Adrenal gland (tissue), 5 donors: ENCODE results near the gene ADGRE3.

Experiments
- POLR2A ChIP-seq, 2 donors: fragments of 450-650 bp; IDR thresholded peaks; one replicate each; pipeline ENCODE4 v1.6.1; 2017; ENCODE audit warnings: antibody characterized with exemption in 2 of 2, mild to moderate bottlenecking in 2 of 2, moderate library complexity in 1 of 2
- TF ChIP-seq, protein P1 (sequence below), 6 experiments: fragments of 450-650 bp in 4 of 6; fragments of 200-600 bp in 2 of 6; sonication (generic) in 1 of 6; IDR thresholded peaks; 1 replicate in 5 of 6; 2 replicates in 1 of 6; pipeline versions ENCODE4 v1.5.1 to v1.8.0; 2016 to 2021; ENCODE audit warnings: antibody characterized with exemption in 6 of 6, mild to moderate bottlenecking in 2 of 6, moderate library complexity in 1 of 6
- donor health status: DM: no; HTN: no; CAD: no.

DNA sequence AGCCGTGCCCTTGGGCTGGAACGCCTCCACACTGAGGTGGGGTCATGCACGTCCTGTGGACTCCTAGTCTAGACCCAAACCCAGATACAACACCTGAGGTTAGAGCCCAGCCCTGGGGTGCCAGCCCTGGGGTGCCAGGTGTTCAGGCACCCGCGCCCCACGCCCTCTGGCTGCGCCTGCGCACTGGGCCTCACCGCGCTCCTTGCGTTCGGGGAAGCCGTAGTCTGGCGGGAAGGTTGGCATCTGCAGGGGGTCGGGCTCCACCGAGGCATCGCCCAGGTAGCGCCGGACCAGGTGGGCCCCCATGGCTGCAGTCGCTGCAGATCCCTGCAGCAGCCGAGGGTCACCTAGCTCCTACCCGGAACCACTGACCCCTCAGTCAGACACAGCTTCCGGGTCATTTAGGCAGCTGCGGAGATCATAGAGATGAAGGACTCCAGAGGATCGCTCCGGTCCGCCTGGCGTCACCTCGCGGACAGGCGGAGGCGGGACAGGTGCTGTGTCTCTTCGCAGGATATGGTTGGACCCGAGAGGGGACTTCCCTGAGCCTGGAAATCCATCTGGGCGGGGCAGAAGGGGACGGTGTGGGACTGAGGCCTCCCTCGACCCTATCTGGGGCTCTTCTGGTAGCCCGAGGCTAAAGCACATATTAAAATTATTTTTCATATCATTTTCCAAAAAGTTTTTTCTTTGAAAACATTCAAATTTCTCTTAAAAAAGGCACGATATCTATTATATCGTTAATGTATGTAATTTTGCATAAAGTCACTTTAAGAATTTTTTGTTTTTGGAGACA lies 102.8 kb downstream of the ADGRE3 start, which contains the start of gene NDUFB7:
- TF ChIP-seq, protein P1, sequence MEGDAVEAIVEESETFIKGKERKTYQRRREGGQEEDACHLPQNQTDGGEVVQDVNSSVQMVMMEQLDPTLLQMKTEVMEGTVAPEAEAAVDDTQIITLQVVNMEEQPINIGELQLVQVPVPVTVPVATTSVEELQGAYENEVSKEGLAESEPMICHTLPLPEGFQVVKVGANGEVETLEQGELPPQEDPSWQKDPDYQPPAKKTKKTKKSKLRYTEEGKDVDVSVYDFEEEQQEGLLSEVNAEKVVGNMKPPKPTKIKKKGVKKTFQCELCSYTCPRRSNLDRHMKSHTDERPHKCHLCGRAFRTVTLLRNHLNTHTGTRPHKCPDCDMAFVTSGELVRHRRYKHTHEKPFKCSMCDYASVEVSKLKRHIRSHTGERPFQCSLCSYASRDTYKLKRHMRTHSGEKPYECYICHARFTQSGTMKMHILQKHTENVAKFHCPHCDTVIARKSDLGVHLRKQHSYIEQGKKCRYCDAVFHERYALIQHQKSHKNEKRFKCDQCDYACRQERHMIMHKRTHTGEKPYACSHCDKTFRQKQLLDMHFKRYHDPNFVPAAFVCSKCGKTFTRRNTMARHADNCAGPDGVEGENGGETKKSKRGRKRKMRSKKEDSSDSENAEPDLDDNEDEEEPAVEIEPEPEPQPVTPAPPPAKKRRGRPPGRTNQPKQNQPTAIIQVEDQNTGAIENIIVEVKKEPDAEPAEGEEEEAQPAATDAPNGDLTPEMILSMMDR (IDR thresholded peaks at IDR 0.05), result peak; percentile 58 to 67 (median 65)
- TF ChIP-seq POLR2A (IDR thresholded peaks at IDR 0.05), result peak in 1 of 2 donors; percentile 49
